Endothelial cell of umbilical vein (primary cell): Measurements from ENCODE around the gene NCF4. TPM values are rescaled to one million over a fixed set of nuclear protein-coding genes. Genes with fewer than 3 reads are reported as not detected.

ENCODE experiments used
- BruUV-seq: library from RNA; stranded (reverse); fragments of 400-500 nt; replicated peaks from 2 replicates; lab custom pipeline; 2021; lab: Mats Ljungman, UMichigan
- CTCF ChIA-PET: fragments of 300-600, 350-600 bp; sonication (Branson Sonifier 250); formaldehyde crosslinking; loops from one replicate; lab custom pipeline; 2021; ENCODE audit warnings: antibody characterized with exemption, inconsistent platforms; lab: Charles Lee
- POLR2A ChIA-PET: fragments of 300-600, 350-600 bp; sonication (Branson Sonifier 250); formaldehyde crosslinking; loops from one replicate; lab custom pipeline; 2021; ENCODE audit warnings: antibody characterized with exemption, inconsistent platforms; lab: Charles Lee
- DNase-seq: peaks from one replicate; pipeline ENCODE4 v3.0.0-alpha.2; 2011; ENCODE audit warnings: low read depth, low spot score
- FAIRE-seq: peaks from 2 replicates; lab custom pipeline; 2011; peaks lifted over from hg19 to GRCh38; lab: Jason Lieb, UNC
- H2AFZ ChIP-seq: 2 replicates; pipeline ENCODE4 v1.6.0; 2012; ENCODE audit warnings: low read depth, low read length, control low read depth, inconsistent platforms
- H3K27ac ChIP-seq: 2 replicates; pipeline ENCODE4 v1.5.1; 2011; ENCODE audit warnings: low read depth, mild to moderate bottlenecking, control low read depth, low read length, moderate library complexity; ENCODE audit not compliant: insufficient read depth
- H3K27me3 ChIP-seq, 2 experiments: 2 replicates each; pipeline versions ENCODE4 v1.6.0 to v1.6.1; 2011; ENCODE audit warnings: low read length in 2 of 2, mixed read lengths in 1 of 2; ENCODE audit not compliant: control insufficient read depth in 2 of 2, insufficient read depth in 2 of 2
- H3K36me3 ChIP-seq, 2 experiments: 2 replicates in 1 of 2; 3 replicates in 1 of 2; pipeline ENCODE4 v1.5.1; 2011; ENCODE audit warnings: low read length in 2 of 2, mild to moderate bottlenecking in 1 of 2, moderate library complexity in 1 of 2; ENCODE audit not compliant: control insufficient read depth in 2 of 2, insufficient read depth in 2 of 2; ENCODE audit errors: extremely low read depth in 1 of 2
- H3K4me1 ChIP-seq: 3 replicates; pipeline ENCODE4 v1.5.1; 2011; ENCODE audit warnings: mild to moderate bottlenecking, low read length; ENCODE audit not compliant: control insufficient read depth, insufficient read depth; ENCODE audit errors: extremely low read depth
- H3K4me2 ChIP-seq: 2 replicates; pipeline ENCODE4 v1.6.1; 2011; ENCODE audit warnings: low read length, control low read depth, mixed read lengths; ENCODE audit not compliant: insufficient read depth
- H3K4me3 ChIP-seq, 3 experiments: fragments of 200-600 bp in 1 of 3; sonication (generic), shearing (Covaris generic) in 1 of 3; replicated peaks in 1 of 3; 2 replicates each; pipeline ENCODE4 v1.5.1; 2011 to 2016; ENCODE audit warnings: control low read depth in 3 of 3, low read length in 3 of 3, mild to moderate bottlenecking in 2 of 3, inconsistent platforms in 1 of 3, low read depth in 1 of 3, moderate library complexity in 1 of 3; ENCODE audit not compliant: insufficient read depth in 1 of 3
- H3K79me2 ChIP-seq: 2 replicates; pipeline ENCODE4 v1.6.0; 2012; ENCODE audit warnings: low read length, inconsistent platforms; ENCODE audit not compliant: control insufficient read depth, insufficient read depth
- H3K9ac ChIP-seq: replicated peaks from 2 replicates; pipeline ENCODE3; 2011; ENCODE audit warnings: low read length, control low read depth; ENCODE audit not compliant: insufficient read depth; ENCODE audit errors: extremely low read depth
- H3K9me1 ChIP-seq: replicated peaks from 3 replicates; pipeline ENCODE4 v1.6.0; 2011; ENCODE audit warnings: mild to moderate bottlenecking, low read length; ENCODE audit not compliant: control insufficient read depth, insufficient read depth; ENCODE audit errors: extremely low read depth
- H3K9me3 ChIP-seq: replicated peaks from 2 replicates; pipeline ENCODE4 v1.5.1; 2012; ENCODE audit warnings: low read length, inconsistent platforms; ENCODE audit not compliant: control insufficient read depth, insufficient read depth
- H4K20me1 ChIP-seq: replicated peaks from 2 replicates; pipeline ENCODE3; 2011; ENCODE audit warnings: mild to moderate bottlenecking, low read length; ENCODE audit not compliant: control insufficient read depth, insufficient read depth; ENCODE audit errors: extremely low read depth
- EZH2 ChIP-seq: IDR thresholded peaks from 2 replicates; pipeline ENCODE4 v1.6.1; 2012; ENCODE audit warnings: borderline replicate concordance, low read depth, mild to moderate bottlenecking, moderate library complexity, low read length, inconsistent platforms; ENCODE audit not compliant: severe bottlenecking
- JUN ChIP-seq: IDR thresholded peaks from 2 replicates; pipeline ENCODE4 v1.6.1; 2011; ENCODE audit warnings: borderline replicate concordance, low read depth; ENCODE audit not compliant: insufficient read length, insufficient read depth
- MAX ChIP-seq: IDR thresholded peaks from 2 replicates; pipeline ENCODE4 v1.6.1; 2011; ENCODE audit not compliant: insufficient read depth, insufficient read length
- dilution Hi-C: fragments of 300-500 bp; cut with MboI; formaldehyde crosslinking; loops from one replicate; pipeline ENCODE4 v1.15.0; 2019; ENCODE audit warnings: low sequenced_read_pairs; ENCODE audit not compliant: extremely low pct_ligation_motif_present
- intact Hi-C: fragments of 100-400 bp; cut with micrococcal nuclease; formaldehyde crosslinking; loops from one replicate; pipeline ENCODE4 v1.10.0; 2022
- polyA plus RNA-seq, 4 experiments: library from polyadenylated mRNA; depleted of rRNA in 3 of 4; stranded (reverse) in 3 of 4; unstranded in 1 of 4; fragments of >200 nt; gene quantifications; 2 replicates each; pipeline versions ENCODE4 v1.2.1 to v1.2.3, GENCODE V29; 2011 to 2012; ENCODE audit warnings: missing spikeins in 1 of 4
- total RNA-seq: library from RNA; stranded (reverse); gene quantifications from 2 replicates; pipeline ENCODE4 v1.2.3, GENCODE V29; 2021
- TF ChIP-seq, protein P1 (sequence below), 2 donors: IDR thresholded peaks; 1 replicate in 1 of 2; 2 replicates in 1 of 2; pipeline ENCODE4 v1.5.1; 2011; ENCODE audit warnings: low read length in 2 of 2, mild to moderate bottlenecking in 2 of 2, moderate library complexity in 2 of 2, control low read depth in 1 of 2, inconsistent platforms in 1 of 2, low read depth in 1 of 2; ENCODE audit not compliant: insufficient read depth in 1 of 2; ENCODE audit errors: extremely low read depth in 1 of 2

NCF4 gene
- total and polyA plus RNA-seq, 2 donors (not counting 3 experiments of a cell fraction or from before 2014, with no cell fraction given) = 0.07 TPM; not detected in 1

DNA sequence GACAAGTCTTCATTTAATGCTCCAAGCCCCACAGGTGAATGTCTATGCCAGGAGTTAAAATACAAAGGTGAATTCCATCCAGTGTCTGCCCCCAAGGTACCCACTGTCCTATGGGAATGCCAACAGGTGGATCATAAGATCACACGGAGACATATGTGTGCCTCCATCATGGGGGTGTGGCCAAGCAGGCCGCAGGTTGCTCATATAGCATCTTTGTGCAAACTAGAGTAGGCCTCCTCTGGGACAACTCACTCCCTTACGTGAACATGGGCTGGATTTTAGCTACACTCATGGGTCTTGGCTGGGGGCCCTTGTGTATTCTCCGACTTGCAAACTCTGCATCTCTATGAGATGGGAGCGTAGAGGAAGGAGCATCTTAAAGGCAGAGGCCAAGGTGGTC is 6.9 kb downstream of the NCF4 start:
- H3K9me1 ChIP-seq = no peaks in the 10 kb centered on the region
- intact Hi-C loops (no loop called here), dilution Hi-C loops (no loop called here)
- no peaks in the 10 kb centered on the region for H3K9me3 ChIP-seq
- FAIRE-seq = no peak
- no peaks in the 10 kb centered on the region for H4K20me1 ChIP-seq
- no TSS peak for BruUV-seq
- peaks cover 0 to 2% of the 10 kb centered on the region in 2 experiments for H3K27me3 ChIP-seq
- H3K36me3 ChIP-seq = no peaks in the 10 kb centered on the region
- POLR2A ChIA-PET = no interaction called here
- no peak for DNase-seq
- no peak overlapping the region for H3K27ac ChIP-seq
- no peak overlapping the region for H3K4me2 ChIP-seq
- no peaks in the 10 kb centered on the region for H3K4me1 ChIP-seq
- no peak overlapping the region for H2AFZ ChIP-seq
- no peak overlapping the region for H3K9ac ChIP-seq
- H3K4me3 ChIP-seq = no peak overlapping the region
- TF ChIP-seq, protein P1, sequence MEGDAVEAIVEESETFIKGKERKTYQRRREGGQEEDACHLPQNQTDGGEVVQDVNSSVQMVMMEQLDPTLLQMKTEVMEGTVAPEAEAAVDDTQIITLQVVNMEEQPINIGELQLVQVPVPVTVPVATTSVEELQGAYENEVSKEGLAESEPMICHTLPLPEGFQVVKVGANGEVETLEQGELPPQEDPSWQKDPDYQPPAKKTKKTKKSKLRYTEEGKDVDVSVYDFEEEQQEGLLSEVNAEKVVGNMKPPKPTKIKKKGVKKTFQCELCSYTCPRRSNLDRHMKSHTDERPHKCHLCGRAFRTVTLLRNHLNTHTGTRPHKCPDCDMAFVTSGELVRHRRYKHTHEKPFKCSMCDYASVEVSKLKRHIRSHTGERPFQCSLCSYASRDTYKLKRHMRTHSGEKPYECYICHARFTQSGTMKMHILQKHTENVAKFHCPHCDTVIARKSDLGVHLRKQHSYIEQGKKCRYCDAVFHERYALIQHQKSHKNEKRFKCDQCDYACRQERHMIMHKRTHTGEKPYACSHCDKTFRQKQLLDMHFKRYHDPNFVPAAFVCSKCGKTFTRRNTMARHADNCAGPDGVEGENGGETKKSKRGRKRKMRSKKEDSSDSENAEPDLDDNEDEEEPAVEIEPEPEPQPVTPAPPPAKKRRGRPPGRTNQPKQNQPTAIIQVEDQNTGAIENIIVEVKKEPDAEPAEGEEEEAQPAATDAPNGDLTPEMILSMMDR (IDR thresholded peaks at IDR 0.05; ENCODE audit: extremely low read depth in 1 of 2, insufficient read depth in 1 of 2, low read depth in 1 of 2, low read length in 2 of 2) = no peak
- TF ChIP-seq JUN = no peak
- TF ChIP-seq MAX = no peak
- CTCF ChIA-PET = interaction anchor here (1.0 to 1.5 kb wide), 3 partner anchors 9 to 11 kb away, joined by 3 to 7 read pairs (median 4); no protein-coding TSS in a partner anchor
- no peaks in the 10 kb centered on the region for H3K79me2 ChIP-seq

GRCh38 chr22:36868546-36869181 is 7.9 kb downstream of the NCF4 start:
- CTCF ChIA-PET = interaction anchor here (0.9 to 1.5 kb wide), 3 partner anchors 11 to 109 kb away, joined by 3 to 8 read pairs (median 7); no protein-coding TSS in a partner anchor
- TF ChIP-seq EZH2 (no peak), JUN (no peak)
- intact Hi-C loops = no loop called here

More at GRCh38 chr22:36868546-36869181, 7.9 kb downstream of the NCF4 start:
- Histone ChIP-seq H3K9me1 (no peaks in the 10 kb centered on the region), H3K4me2 (no peak overlapping the region), H3K9ac (no peak overlapping the region), H3K4me3 (no peak overlapping the region), H3K4me1 (peaks cover 6% of the 10 kb centered on the region), H3K27ac (no peak overlapping the region), H4K20me1 (no peaks in the 10 kb centered on the region), H3K27me3 (peaks cover 0 to 2% of the 10 kb centered on the region in 2 experiments), H3K79me2 (no peaks in the 10 kb centered on the region), H3K36me3 (no peaks in the 10 kb centered on the region), H2AFZ (no peak overlapping the region), H3K9me3 (no peaks in the 10 kb centered on the region)
- no peak for FAIRE-seq
- dilution Hi-C loops = no loop called here
- no TSS peak for BruUV-seq
- DNase-seq = no peak
- POLR2A ChIA-PET = no interaction called here
